Activated CD4-positive, alpha-beta T cell treated with anti-CD3 and anti-CD28 coated beads for 1 hour (primary cell): Measurements from ENCODE around the gene FARS2.
"Not testable (repeated sequence)": the region's sequence is repeated elsewhere in the genome, so short reads cannot be mapped to it uniquely, and the experiment has no call there.

Source experiments
- DNase-seq: peaks from one replicate; pipeline ENCODE4 v3.0.0-alpha.2; 2020

The FARS2 gene

GRCh38 chr6:5653801-5654200 lies 392.5 kb downstream of the FARS2 start:
- DNase-seq, result no peak

GRCh38 chr6:5656226-5656625 lies 394.9 kb downstream of the FARS2 start:
- no peak for DNase-seq

DNA sequence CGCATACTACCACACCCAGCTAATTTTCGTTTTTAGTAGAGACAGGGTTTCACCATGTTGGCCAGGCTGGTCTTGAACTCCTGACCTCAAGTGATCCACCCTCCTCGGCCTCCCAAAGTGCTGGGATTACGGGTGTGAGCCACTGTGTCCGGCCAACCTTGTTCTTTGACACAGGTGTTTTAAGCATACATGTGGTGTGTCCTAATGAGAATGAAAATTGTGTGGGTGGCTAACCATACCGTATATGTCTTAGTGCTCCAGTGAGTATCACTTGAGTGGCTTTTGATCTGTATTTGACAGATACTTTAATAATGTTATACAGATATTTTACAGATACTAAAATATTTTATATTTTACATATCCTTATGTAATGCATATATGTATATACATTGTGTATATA lies 395.4 kb downstream of the FARS2 start:
- not testable (repeated sequence) for DNase-seq

DNA sequence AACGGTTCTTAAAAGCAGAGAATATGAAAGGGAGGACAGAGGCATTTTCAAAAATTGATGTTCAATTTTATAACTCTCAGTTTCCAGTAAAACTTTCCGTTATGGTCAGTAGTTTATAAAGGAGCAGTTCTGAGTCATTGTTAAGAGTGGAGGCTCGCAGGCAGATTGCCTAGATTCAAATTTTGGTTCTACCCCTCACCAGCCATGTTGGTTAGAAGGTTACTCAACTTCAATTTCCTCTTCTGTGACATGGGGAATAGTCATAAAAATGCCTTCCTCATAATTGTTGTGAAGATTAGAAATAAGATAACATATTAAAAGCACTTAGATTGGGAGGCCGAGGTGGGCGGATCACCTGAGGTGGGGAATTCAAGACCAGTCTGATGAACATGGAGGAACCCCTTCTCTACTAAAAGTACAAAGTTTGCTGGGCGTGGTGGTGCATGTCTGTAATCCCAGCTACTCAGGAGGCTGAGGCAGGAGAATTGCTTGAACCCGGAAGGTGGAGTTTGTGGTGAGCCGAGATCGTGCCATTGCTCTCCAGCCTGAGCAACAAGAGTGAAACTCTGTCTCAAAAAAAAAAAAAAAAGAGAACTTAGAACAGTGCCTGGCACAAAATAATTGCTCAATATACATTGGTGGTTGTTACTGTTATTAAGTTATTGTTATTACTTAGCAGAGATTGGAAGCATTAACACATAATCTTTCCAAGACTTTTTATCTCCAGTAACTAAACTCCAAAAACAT lies 396.5 kb downstream of the FARS2 start:
- DNase-seq, result no peak

GRCh38 chr6:5659467-5659866 lies 398.2 kb downstream of the FARS2 start:
- no peak for DNase-seq

DNA sequence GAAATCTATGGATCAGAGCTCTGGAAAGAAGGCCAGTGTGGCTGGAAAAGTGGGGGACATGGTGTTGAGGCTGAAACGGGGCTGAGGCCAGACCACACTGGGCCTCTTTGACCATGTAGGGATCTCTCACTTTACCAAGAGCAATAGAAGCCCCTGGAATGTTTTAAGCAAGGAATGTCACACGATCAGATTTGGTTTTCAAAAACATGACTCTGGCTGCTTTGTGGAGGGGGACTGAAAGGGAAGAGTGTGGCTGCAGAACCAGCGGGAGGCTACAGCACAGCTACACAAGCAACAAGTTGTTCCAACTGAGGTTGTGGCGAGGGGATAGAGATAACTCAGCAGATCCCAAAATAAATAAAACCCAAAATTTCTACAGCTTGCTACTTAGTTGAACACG lies 399.5 kb downstream of the FARS2 start:
- no peak for DNase-seq

GRCh38 chr6:5662797-5663196 lies 401.5 kb downstream of the FARS2 start:
- DNase-seq, result no peak

- no peak for DNase-seq
Observed at GRCh38 chr6:5663259-5663658, 401.9 kb downstream of the FARS2 start.

- no peak for DNase-seq
Observed at GRCh38 chr6:5663739-5664138, 402.4 kb downstream of the FARS2 start.

- DNase-seq, result no peak
Observed at GRCh38 chr6:5664149-5664548, 402.8 kb downstream of the FARS2 start.

DNA sequence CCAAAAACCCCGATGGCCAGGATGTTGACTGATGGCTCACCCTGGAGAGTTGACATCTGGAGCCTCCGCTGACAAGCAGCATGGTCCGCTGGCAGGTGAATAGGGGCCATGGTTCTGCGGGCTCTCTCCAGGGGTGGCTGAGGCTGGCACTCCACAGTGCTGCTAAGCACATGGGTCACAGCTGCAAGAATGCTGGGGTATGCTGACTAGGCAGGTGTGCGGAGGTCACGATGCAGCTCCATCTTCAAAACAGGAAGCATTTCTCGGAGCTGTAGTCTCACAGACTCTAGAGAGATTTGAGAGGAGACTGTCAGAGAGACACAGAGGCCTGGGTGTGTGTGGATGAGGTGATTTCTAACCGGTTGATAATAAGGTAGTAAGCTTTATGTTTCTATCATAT lies 403.9 kb downstream of the FARS2 start:
- no peak for DNase-seq

DNA sequence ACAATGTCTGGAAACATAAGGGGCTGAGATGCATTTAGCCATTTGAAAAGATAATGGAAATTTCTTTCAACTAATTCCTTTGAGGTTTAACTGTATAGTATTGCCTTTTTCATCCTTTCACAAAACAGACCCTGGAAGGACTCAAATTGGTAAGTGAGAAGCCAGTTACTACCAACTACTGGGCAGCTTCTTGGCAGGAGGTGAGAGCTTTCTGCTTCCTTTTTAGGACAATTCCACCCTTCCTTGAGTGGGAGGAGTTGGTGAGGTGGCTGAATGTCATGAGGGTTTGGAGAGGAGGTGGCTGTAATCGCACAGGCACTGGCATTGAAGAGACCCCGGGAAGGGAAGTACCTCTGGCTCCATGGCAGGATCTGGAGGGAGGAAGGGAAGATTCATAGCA lies 404.4 kb downstream of the FARS2 start:
- DNase-seq, result no peak

- no peak for DNase-seq
Observed at GRCh38 chr6:5666695-5667094, 405.4 kb downstream of the FARS2 start.

DNA sequence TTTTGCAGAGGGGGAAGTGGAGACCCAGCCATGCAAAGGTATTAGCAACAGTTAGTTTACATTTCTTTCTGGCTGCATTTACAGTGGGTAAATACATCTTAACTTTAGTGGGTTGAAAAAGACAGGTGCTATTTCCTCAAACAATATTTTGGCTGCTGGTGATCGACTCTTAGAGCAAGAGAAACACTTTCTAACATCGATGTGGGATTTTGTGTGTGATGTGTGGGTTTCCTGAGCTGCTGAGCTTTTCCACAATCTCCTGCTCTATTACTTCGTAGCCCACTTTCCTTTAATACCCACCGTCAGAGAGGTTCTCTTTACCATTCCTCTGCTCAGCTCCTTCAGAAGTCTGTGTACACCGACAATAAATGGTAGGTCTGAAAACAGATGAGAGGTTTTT lies 406.4 kb downstream of the FARS2 start:
- DNase-seq, result no peak

DNA sequence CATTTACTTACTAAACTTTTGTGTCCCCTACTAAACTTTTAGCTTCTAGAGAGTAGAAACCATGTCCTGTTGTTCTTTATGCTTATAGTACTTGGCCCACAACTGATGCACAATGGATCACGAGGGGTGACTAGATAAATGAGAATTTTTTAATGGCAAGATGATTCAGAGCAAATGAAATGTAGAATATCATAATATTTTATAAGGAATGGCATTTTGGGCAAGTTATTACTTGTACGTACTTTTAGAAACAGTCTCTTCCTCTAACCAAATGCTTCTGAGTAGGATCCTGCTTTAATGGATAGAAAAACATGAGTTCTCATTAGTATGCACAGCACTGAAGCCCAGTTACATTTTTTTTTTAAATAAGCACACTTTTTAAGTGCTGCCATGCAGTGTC lies 409.1 kb downstream of the FARS2 start:
- no peak for DNase-seq

DNA sequence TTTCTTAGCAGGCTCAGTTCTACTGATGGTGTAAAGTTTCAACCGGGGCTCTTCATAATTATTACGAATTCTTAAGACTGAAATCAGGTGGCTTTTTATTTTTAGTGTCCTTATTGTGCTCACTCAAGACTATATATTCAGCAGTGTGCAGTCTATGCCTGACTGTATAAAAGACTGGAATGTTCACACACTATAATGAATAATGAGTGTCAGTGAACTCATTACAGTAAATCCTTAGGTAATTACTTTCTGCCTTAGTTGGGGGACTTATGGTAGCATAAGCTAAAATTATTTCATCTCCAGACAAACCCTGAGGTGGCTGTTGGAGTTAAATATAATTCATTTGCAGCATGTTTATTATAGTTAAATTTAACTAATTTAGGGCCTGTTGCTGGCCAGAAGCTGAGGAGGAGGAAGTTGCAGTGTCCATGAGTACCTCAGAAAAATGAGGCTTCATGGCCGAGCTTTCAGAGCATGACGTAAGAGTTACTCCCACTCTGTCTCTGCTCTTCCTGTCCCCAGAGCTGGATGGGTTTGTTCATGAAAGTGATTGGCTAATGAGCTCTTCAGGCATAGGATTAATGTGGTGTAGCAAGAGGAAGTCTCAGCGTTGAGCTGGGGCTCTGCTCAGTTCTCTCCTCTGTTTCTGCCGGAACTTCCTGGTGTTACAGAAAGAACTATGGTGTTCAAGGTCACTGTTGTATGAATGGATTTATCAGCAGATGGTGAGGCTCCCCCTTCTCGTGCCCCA lies 409.7 kb downstream of the FARS2 start:
- DNase-seq, result no peak

DNA sequence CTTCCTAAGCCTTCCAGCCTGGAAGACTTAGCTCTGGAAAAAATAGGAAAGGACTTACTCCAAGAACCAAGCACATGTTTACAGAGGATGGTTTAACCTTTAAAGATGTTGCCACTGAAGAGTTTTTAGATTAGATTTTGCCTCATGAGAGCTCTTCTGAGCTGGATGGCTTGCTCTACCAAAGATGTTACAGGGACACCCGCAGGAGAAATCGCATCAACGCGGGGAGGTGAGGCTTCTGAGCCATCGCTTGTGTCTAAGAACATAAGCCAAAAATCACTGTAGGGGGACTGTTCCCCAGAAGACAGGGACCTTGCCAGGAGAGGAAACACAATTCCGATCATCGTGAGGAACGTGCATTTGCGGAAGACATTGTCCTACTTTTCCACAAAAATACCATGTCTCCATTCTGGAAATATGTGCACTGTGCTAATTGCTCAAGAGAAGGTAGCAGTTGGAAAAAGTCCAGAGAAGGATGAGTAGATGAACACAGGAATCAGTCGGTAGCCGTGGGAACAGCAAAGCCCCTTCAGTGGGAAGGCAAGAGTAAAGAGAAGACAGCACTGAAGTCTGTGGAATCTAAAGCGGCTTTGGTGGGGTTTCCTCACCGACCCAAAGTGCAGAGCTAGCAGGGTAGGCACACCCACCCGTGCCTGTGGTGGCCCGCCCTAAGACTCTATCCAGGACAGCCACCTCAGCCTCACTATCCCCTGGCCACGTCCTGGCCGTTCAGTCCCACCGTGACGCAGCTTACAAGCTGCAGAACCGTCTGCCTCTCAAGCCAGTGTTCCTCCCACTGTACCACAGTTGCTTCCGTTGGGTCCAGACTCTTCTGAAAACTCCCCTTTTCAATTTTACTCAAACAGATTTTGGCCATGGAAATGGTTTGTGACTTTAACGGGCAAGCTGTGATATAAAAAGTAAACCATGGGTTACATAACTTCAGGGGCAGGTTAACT lies 410.6 kb downstream of the FARS2 start:
- no peak for DNase-seq

GRCh38 chr6:5672581-5673011 lies 411.3 kb downstream of the FARS2 start:
- no peak for DNase-seq

DNA sequence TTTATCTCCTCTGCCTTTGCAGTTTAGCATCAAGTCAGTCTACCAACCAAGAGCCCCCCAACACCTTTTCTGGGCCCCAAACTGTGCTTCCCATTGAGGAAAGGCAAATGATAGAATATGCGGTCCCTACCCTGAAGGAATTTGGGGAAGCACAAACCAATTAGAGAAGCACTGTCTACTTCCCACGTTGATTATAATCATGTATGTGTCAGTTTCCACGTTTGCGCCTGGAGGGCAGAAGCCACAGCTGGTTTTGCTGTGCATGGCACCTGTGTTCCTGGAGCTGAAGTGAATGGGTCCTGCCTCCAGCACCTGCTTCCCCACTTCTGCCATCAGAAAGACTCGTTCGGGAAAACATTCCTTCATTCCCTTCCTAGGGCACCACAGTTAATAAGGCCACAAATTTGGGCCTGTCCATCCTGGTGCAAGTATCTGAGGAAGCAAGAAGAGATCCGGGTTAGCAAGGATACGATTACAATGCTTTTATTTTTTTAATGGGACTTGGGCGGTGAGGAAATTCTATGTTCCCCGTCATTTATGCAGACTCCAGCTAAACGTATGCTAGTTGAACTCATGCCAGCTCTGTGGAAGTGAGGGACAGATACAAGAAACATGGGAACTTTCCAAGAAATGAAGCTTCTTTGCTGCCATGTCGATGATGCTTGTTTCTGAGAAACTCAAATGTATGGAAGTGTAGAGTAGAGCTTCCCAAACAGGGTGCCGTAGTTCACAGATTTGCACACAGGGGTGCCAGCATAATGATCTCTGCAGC lies 411.9 kb downstream of the FARS2 start:
- no peak for DNase-seq

- DNase-seq, result no peak
Observed at GRCh38 chr6:5674141-5674540, 412.8 kb downstream of the FARS2 start.

DNA sequence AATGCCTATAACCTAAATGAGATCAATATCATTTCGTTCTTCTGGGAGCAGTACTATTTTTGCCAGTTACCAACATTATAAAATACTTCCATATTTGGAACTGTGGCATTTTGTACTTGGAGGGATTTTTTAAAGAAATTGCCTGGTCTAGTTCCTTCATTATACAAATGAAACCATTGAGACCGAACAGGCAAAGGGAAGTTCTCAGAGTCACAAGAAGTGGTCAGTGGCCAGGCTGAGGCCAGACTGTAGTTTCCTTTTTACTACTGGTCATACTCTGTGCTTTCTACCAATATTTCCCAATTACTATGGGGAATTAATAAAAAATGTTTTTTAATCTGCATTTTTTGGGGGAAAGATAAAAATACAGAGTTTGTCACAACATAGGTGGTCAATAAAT lies 413.4 kb downstream of the FARS2 start:
- DNase-seq, result no peak

DNA sequence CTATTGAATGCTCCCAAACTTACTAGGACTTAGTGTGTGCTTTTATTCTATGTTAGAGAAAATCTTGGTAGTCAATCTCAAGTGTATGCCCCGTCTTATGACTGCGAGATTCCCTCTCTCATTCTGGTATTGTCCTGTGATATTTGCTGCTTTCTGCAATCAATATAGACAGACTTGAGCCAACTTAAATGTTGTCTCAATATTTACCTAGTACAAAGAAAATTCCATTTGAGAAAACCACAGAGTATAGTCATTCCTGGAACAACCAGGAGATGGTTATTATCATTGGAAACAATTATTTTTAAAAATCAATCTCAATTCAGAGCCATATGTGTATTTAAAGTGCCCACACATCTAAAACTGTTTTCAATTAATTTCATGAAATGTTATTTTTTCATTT lies 415.4 kb downstream of the FARS2 start:
- DNase-seq, result no peak
